Peyer's patch (tissue), 4 donors: Measurements from ENCODE around the gene CCDC117.

Source experiments
- CTCF ChIP-seq, 6 experiments: fragments of 450-650 bp in 4 of 6; fragments of 200-600 bp in 2 of 6; sonication (generic) in 1 of 6; IDR thresholded peaks; one replicate each; pipeline ENCODE4 v1.5.1; 2017 to 2019; ENCODE audit warnings: antibody characterized with exemption in 6 of 6, mild to moderate bottlenecking in 3 of 6, moderate library complexity in 1 of 6
- POLR2A ChIP-seq, 2 donors: fragments of 450-650 bp; IDR thresholded peaks; one replicate each; pipeline ENCODE4 v1.5.1; 2017; ENCODE audit warnings: antibody characterized with exemption in 2 of 2, mild to moderate bottlenecking in 2 of 2, moderate library complexity in 2 of 2

- TF ChIP-seq POLR2A (IDR thresholded peaks at IDR 0.05) (peak in 1 of 2 donors; percentile 10), CTCF (IDR thresholded peaks at IDR 0.05) (no peak)
Measured at GRCh38 chr22:28801845-28802594, 29.5 kb downstream of the CCDC117 start.
